HepG2 (cell line): ENCODE measurements around the gene STK11. TPM values are rescaled to one million over a fixed set of nuclear protein-coding genes. Genes with fewer than 3 reads are reported as not detected.

Experiments
- ATF7-NPFF ChIP-seq: sonication (generic); formaldehyde crosslinking; IDR thresholded peaks from 2 replicates; pipeline ENCODE4 v1.8.1; 2023; ENCODE audit warnings: mild to moderate bottlenecking, low read depth, missing genetic modification reagents, moderate library complexity
- IRF1 ChIP-seq: sonication (generic); formaldehyde crosslinking; IDR thresholded peaks from 2 replicates; pipeline ENCODE4 v1.4.0; 2020; ENCODE audit warnings: low read depth, mild to moderate bottlenecking, missing genetic modification reagents
- KAT8 ChIP-seq: IDR thresholded peaks from 2 replicates; pipeline ENCODE4 v1.6.1; 2016; ENCODE audit warnings: missing genetic modification reagents, missing compliant biosample characterization
- MIXL1 ChIP-seq: IDR thresholded peaks from 2 replicates; pipeline ENCODE4 v1.6.1; 2016
- MTA1 ChIP-seq: sonication (generic); formaldehyde crosslinking; IDR thresholded peaks from 2 replicates; pipeline ENCODE4 v1.4.0; 2020; ENCODE audit warnings: missing genetic modification reagents, mild to moderate bottlenecking, borderline replicate concordance
- PHF8 ChIP-seq: sonication (generic); formaldehyde crosslinking; IDR thresholded peaks from 2 replicates; pipeline ENCODE4 v1.5.0; 2020; ENCODE audit warnings: missing genetic modification reagents
- PITX1 ChIP-seq: sonication (generic); formaldehyde crosslinking; IDR thresholded peaks from 2 replicates; pipeline ENCODE4 v1.5.1; 2020; ENCODE audit warnings: mild to moderate bottlenecking, missing genetic modification reagents
- POLR2G ChIP-seq: fragments of 200-400 bp; formaldehyde crosslinking; IDR thresholded peaks from 2 replicates; pipeline ENCODE4 v1.6.1; 2018; ENCODE audit warnings: mild to moderate bottlenecking, low read depth, low read length, moderate library complexity
- PRDM10 ChIP-seq: sonication (generic); formaldehyde crosslinking; IDR thresholded peaks from 2 replicates; pipeline ENCODE4 v1.4.0; 2020; ENCODE audit warnings: low read depth, missing genetic modification reagents
- RARG ChIP-seq: sonication (generic); formaldehyde crosslinking; IDR thresholded peaks from 2 replicates; pipeline ENCODE4 v1.4.0; 2020; ENCODE audit warnings: low read depth, mild to moderate bottlenecking, missing genetic modification reagents
- SOX5 ChIP-seq: IDR thresholded peaks from 2 replicates; pipeline ENCODE4 v1.6.1; 2016; ENCODE audit warnings: borderline replicate concordance
- THRA ChIP-seq: sonication (generic); formaldehyde crosslinking; IDR thresholded peaks from 2 replicates; pipeline ENCODE4 v1.4.0; 2020; ENCODE audit warnings: missing genetic modification reagents, borderline replicate concordance
- XRCC5 ChIP-seq: fragments of 200-400 bp; formaldehyde crosslinking; optimal IDR thresholded peaks from 2 replicates; pipeline ENCODE3; 2017; ENCODE audit warnings: mild to moderate bottlenecking, low read length
- ZBTB14 ChIP-seq: sonication (generic); formaldehyde crosslinking; IDR thresholded peaks from 2 replicates; pipeline ENCODE4 v1.4.0; 2020; ENCODE audit warnings: missing genetic modification reagents
- ZBTB2 ChIP-seq: sonication (generic); formaldehyde crosslinking; IDR thresholded peaks from 2 replicates; pipeline ENCODE4 v1.8.0; 2022; ENCODE audit warnings: low read depth, missing genetic modification reagents
- ZBTB25 ChIP-seq: IDR thresholded peaks from 2 replicates; pipeline ENCODE4 v1.6.1; 2018; ENCODE audit warnings: missing genetic modification reagents
- ZNF431 ChIP-seq: sonication (generic); formaldehyde crosslinking; IDR thresholded peaks from 2 replicates; pipeline ENCODE4 v1.9.0; 2022; ENCODE audit warnings: missing genetic modification reagents, low read depth, mild to moderate bottlenecking, borderline replicate concordance
- ZNF552 ChIP-seq: sonication (generic); formaldehyde crosslinking; IDR thresholded peaks from 2 replicates; pipeline ENCODE4 v1.9.0; 2022; ENCODE audit warnings: missing genetic modification reagents, mild to moderate bottlenecking, borderline replicate concordance
- ZNF773 ChIP-seq: sonication (generic); formaldehyde crosslinking; IDR thresholded peaks from 2 replicates; pipeline ENCODE4 v1.4.0; 2020; ENCODE audit warnings: missing genetic modification reagents, borderline replicate concordance
- polyA plus RNA-seq, 8 experiments: library from polyadenylated mRNA; depleted of rRNA in 3 of 8; stranded (reverse) in 7 of 8; unstranded in 1 of 8; fragments of >200 nt; fragmentation: Illumina TruSeq in 4 of 8; extraction: Trizol in 4 of 8; gene quantifications; 2 replicates each; pipeline versions ENCODE4 v1.2.1 to v1.2.3, GENCODE V29; 2011 to 2016; ENCODE audit warnings: low read depth in 4 of 8, missing spikeins in 1 of 8, mixed read lengths in 1 of 8; ENCODE audit not compliant: insufficient read depth in 1 of 8
- total RNA-seq, 5 experiments: library from RNA; depleted of rRNA; stranded (reverse); fragments of >200 nt; fragmentation: Illumina TruSeq; extraction: Trizol; gene quantifications; 2 replicates each; pipeline ENCODE4 v1.2.3, GENCODE V29; 2016; ENCODE audit warnings: low read depth in 1 of 5

Gene STK11
- total and polyA plus RNA-seq, 2 of the 13 experiments (the other 11 are each of a cell fraction or from before 2014, with no cell fraction given) = 27.5 to 43.6 TPM

GRCh38 chr19:1264801-1265614, 59.4 kb downstream of the STK11 start (continued):
- TF ChIP-seq ZNF552 (CRISPR knock-in tag) = no peak
- no peak for TF ChIP-seq ATF7-NPFF (CRISPR knock-in tag)
- TF ChIP-seq RARG (CRISPR knock-in tag) = no peak
- TF ChIP-seq PHF8 = peak; percentile 57; the same call in 1 of the 2 replicates
- TF ChIP-seq POLR2G = no peak
- TF ChIP-seq PITX1 (CRISPR knock-in tag) = 0 out of 2 replicates have a peak, but pooled peaks have one; percentile 43
- 0 out of 2 replicates have a peak, but pooled peaks have one; percentile 19 for TF ChIP-seq ZNF431
- TF ChIP-seq ZBTB2 (CRISPR knock-in tag) = no peak
- TF ChIP-seq ZBTB25 = no peak
- no peak for TF ChIP-seq ZBTB14 (CRISPR knock-in tag)
- 0 out of 2 replicates have a peak, but pooled peaks have one; percentile 46 for TF ChIP-seq PRDM10 (CRISPR knock-in tag)
- TF ChIP-seq SOX5 (CRISPR knock-in tag) = peak; percentile 52
- TF ChIP-seq ZNF773 (CRISPR knock-in tag) = no peak
- peak; percentile 90 for TF ChIP-seq THRA (CRISPR knock-in tag)
- TF ChIP-seq MIXL1 (CRISPR knock-in tag) = no peak
- TF ChIP-seq KAT8 (CRISPR knock-in tag) = peak; percentile 64; the same call in 1 of the 2 replicates
- TF ChIP-seq IRF1 (CRISPR knock-in tag) = peak; percentile 31; the same call in 1 of the 2 replicates
- TF ChIP-seq XRCC5 = peak; percentile 29
- peak; percentile 59; the same call in 1 of the 2 replicates for TF ChIP-seq MTA1
